NK-92 (cell line): Measurements from ENCODE around the gene SGIP1.
"Not testable (repeated sequence)": the region's sequence is repeated elsewhere in the genome, so short reads cannot be mapped to it uniquely, and the experiment has no call there.

Source experiments
- DNase-seq: peaks from one replicate; lab custom pipeline; 2025; ENCODE audit not compliant: unreplicated experiment; lab: John Stamatoyannopoulos, UW

The SGIP1 gene

GRCh38 chr1:66758241-66758755 is 224.3 kb downstream of the SGIP1 start:
- DNase-seq: no peak

GRCh38 chr1:66760506-66760905 is 226.6 kb downstream of the SGIP1 start:
- no peak for DNase-seq

GRCh38 chr1:66761221-66761620 is 227.3 kb downstream of the SGIP1 start:
- DNase-seq: no peak

- no peak for DNase-seq
These were observed 231.1 kb downstream of the SGIP1 start for GRCh38 chr1:66764994-66765578.

- no peak for DNase-seq
These were observed 233.7 kb downstream of the SGIP1 start for GRCh38 chr1:66767626-66768025.

- DNase-seq: no peak
These were observed 235.0 kb downstream of the SGIP1 start for GRCh38 chr1:66768965-66769364.

- DNase-seq: no peak
These were observed 235.7 kb downstream of the SGIP1 start for GRCh38 chr1:66769512-66770229.

GRCh38 chr1:66770240-66770639 is 236.3 kb downstream of the SGIP1 start:
- no peak for DNase-seq

- no peak for DNase-seq
These were observed 236.7 kb downstream of the SGIP1 start for GRCh38 chr1:66770694-66771093.

- DNase-seq: no peak
These were observed 239.3 kb downstream of the SGIP1 start for GRCh38 chr1:66773227-66773626.

GRCh38 chr1:66774438-66774837 is 240.5 kb downstream of the SGIP1 start:
- DNase-seq: no peak

GRCh38 chr1:66775646-66776045 is 241.7 kb downstream of the SGIP1 start:
- DNase-seq: no peak

- no peak for DNase-seq
These were observed 243.9 kb downstream of the SGIP1 start for GRCh38 chr1:66777831-66778230.

GRCh38 chr1:66778266-66778665 is 244.3 kb downstream of the SGIP1 start:
- DNase-seq: no peak

GRCh38 chr1:66778969-66779368 is 245.0 kb downstream of the SGIP1 start:
- DNase-seq: no peak

- no peak for DNase-seq
These were observed 245.6 kb downstream of the SGIP1 start for GRCh38 chr1:66779475-66780078.

- not testable (repeated sequence) for DNase-seq
These were observed 251.8 kb downstream of the SGIP1 start for GRCh38 chr1:66785800-66786199.

GRCh38 chr1:66787641-66788040 is 253.7 kb downstream of the SGIP1 start:
- no peak for DNase-seq

GRCh38 chr1:66788231-66788939 is 254.4 kb downstream of the SGIP1 start:
- DNase-seq: no peak

GRCh38 chr1:66791621-66792610 is 258.0 kb downstream of the SGIP1 start:
- DNase-seq: no peak
